HG02852 (cell line): ENCODE results near the gene SMG1.
"Not testable (repeated sequence)": the region's sequence is repeated elsewhere in the genome, so short reads cannot be mapped to it uniquely, and the experiment has no call there.

Experiments
- ATAC-seq: cut with Tn5 transposase; IDR thresholded peaks from one replicate; pipeline ENCODE4 v1.9.1; 2021; ENCODE audit warnings: mild to moderate bottlenecking, moderate library complexity; ENCODE audit not compliant: unreplicated experiment

SMG1 gene

GRCh38 chr16:18772171-18772570, 154.0 kb downstream of the SMG1 start:
- not testable (repeated sequence) for ATAC-seq

GRCh38 chr16:18770336-18770962, 155.8 kb downstream of the SMG1 start:
- not testable (repeated sequence) for ATAC-seq

GRCh38 chr16:18767217-18767616, 159.0 kb downstream of the SMG1 start:
- ATAC-seq = peak; percentile 63

- ATAC-seq = peak; percentile 50
These were observed 163.5 kb downstream of the SMG1 start for GRCh38 chr16:18762713-18763112.

- ATAC-seq = peak; percentile 52
These were observed 166.3 kb downstream of the SMG1 start for GRCh38 chr16:18759598-18760520.

GRCh38 chr16:18757960-18758660, 168.1 kb downstream of the SMG1 start:
- peak; percentile 41 for ATAC-seq

- ATAC-seq = not testable (repeated sequence)
These were observed 169.6 kb downstream of the SMG1 start for GRCh38 chr16:18756639-18757038.
